NCI-H510A treated with DMSO at 0.1 percent for 48 hours (cell line): Measurements from ENCODE around the gene TAX1BP1.

Source experiments
- DNase-seq: peaks from one replicate; lab custom pipeline; 2025; lab: John Stamatoyannopoulos, UW

TAX1BP1 gene

GRCh38 chr7:27739909-27740448 lies at the start of gene TAX1BP1:
TSS of gene TAX1BP1 (plus strand) at chr7:27740162. CDS start at chr7:27748525, 8,363 bp downstream.
- DNase-seq = peak; percentile 90

- DNase-seq = no peak
Observed at GRCh38 chr7:27690649-27691048, 49.3 kb upstream of the TAX1BP1 start.

- DNase-seq = no peak
Observed at GRCh38 chr7:27693794-27694193, 46.2 kb upstream of the TAX1BP1 start.

- DNase-seq = no peak
Observed at GRCh38 chr7:27695096-27695495, 44.9 kb upstream of the TAX1BP1 start.

- DNase-seq = no peak
Observed at GRCh38 chr7:27697861-27698430, 42.0 kb upstream of the TAX1BP1 start.

- no peak for DNase-seq
Observed at GRCh38 chr7:27699751-27700150, 40.2 kb upstream of the TAX1BP1 start.

GRCh38 chr7:27700501-27700900 lies 39.5 kb upstream of the TAX1BP1 start:
- DNase-seq = no peak

GRCh38 chr7:27703181-27703580 lies 36.8 kb upstream of the TAX1BP1 start:
- no peak for DNase-seq

- DNase-seq = no peak
Observed at GRCh38 chr7:27704422-27705199, 35.4 kb upstream of the TAX1BP1 start.

GRCh38 chr7:27705200-27705594 lies 34.8 kb upstream of the TAX1BP1 start:
- no peak for DNase-seq

- DNase-seq = no peak
Observed at GRCh38 chr7:27708485-27708884, 31.5 kb upstream of the TAX1BP1 start.

GRCh38 chr7:27709137-27710075 lies 30.6 kb upstream of the TAX1BP1 start:
- no peak for DNase-seq

GRCh38 chr7:27712217-27712616 lies 27.7 kb upstream of the TAX1BP1 start:
- DNase-seq = no peak

GRCh38 chr7:27714831-27715444 lies 25.0 kb upstream of the TAX1BP1 start:
- DNase-seq = no peak

GRCh38 chr7:27723085-27723484 lies 16.9 kb upstream of the TAX1BP1 start:
- DNase-seq = peak; percentile 2

GRCh38 chr7:27727058-27727457 lies 12.9 kb upstream of the TAX1BP1 start:
- DNase-seq = no peak

- no peak for DNase-seq
Observed at GRCh38 chr7:27730112-27730511, 9.8 kb upstream of the TAX1BP1 start.

- no peak for DNase-seq
Observed at GRCh38 chr7:27734583-27734982, 5.4 kb upstream of the TAX1BP1 start.

GRCh38 chr7:27735165-27735564 lies 4.8 kb upstream of the TAX1BP1 start:
- DNase-seq = no peak

- no peak for DNase-seq
Observed at GRCh38 chr7:27735831-27736230, 4.1 kb upstream of the TAX1BP1 start.

GRCh38 chr7:27737178-27737577 lies 2.8 kb upstream of the TAX1BP1 start:
- no peak for DNase-seq

- no peak for DNase-seq
Observed at GRCh38 chr7:27737616-27738015, 2.3 kb upstream of the TAX1BP1 start.
